Ovary (tissue), 9 donors: ENCODE data around the gene CNMD. TPM values are rescaled to one million over a fixed set of nuclear protein-coding genes. Genes with fewer than 3 reads are reported as not detected.

Experiments
- DNase-seq, 5 donors: peaks; one replicate each; pipeline ENCODE4 v3.0.0-alpha.2; 2019 to 2020
- H3K27ac ChIP-seq, 2 donors: fragments of 200-600 bp; one replicate each; pipeline versions ENCODE4 v1.5.1 to v1.8.0; 2019 to 2022
- H3K27me3 ChIP-seq: fragments of 200-600 bp; one replicate; pipeline ENCODE4 v1.8.0; 2022
- H3K36me3 ChIP-seq: fragments of 200-600 bp; sonication (generic); one replicate; pipeline ENCODE4 v1.5.1; 2019
- H3K4me1 ChIP-seq: one replicate; pipeline ENCODE4 v1.8.1; 2013; ENCODE audit warnings: mild to moderate bottlenecking, moderate library complexity; ENCODE audit not compliant: insufficient read depth
- H3K4me3 ChIP-seq: fragments of 200-600 bp; sonication (generic); one replicate; pipeline ENCODE4 v1.5.1; 2017
- H3K9me3 ChIP-seq, 2 donors: fragments of 200-600 bp in 1 of 2; sonication (generic) in 1 of 2; one replicate each; pipeline versions ENCODE4 v1.5.1 to v1.8.1; 2013 to 2019; ENCODE audit warnings: mild to moderate bottlenecking in 1 of 2, moderate library complexity in 1 of 2
- EP300 ChIP-seq: sonication (generic); formaldehyde crosslinking; IDR thresholded peaks from one replicate; pipeline ENCODE4 v1.6.1; 2017; ENCODE audit warnings: antibody characterized with exemption
- POLR2A ChIP-seq: fragments of 450-650 bp; IDR thresholded peaks from one replicate; pipeline ENCODE4 v1.6.1; 2017; ENCODE audit warnings: antibody characterized with exemption, mild to moderate bottlenecking, moderate library complexity
- WGBS, 3 donors: extraction: QIAGEN DNeasy Blood & Tissue Kit in 1 of 3; methylation state at CpG; one replicate each; pipeline versions ENCODE4 v1.1.5 to v1.1.7; 2013 to 2017; 5-methylcytosine and 5-hydroxymethylcytosine counted together
- intact Hi-C, 4 donors: fragments of 100-400 bp; cut with DNase I; formaldehyde crosslinking; loops; one replicate each; pipeline versions ENCODE4 v1.11.0 to v1.15.1; 2022 to 2023
- polyA plus RNA-seq, 2 donors: library from polyadenylated mRNA; stranded (reverse); fragments of 200-250 nt in 1 of 2; fragments of 350-450 nt in 1 of 2; fragmentation: Illumina TruSeq in 1 of 2; extraction: RNeasy Lipid Tissue Mini Kit (QIAGEN cat#74804) in 1 of 2; gene quantifications; one replicate each; pipeline ENCODE4 v1.2.3, GENCODE V29; 2013 to 2014
- total RNA-seq, 7 donors: library from RNA; depleted of rRNA in 2 of 7; stranded (reverse); fragments of >200 nt in 2 of 7; fragmentation: NEBNext Ultra II Directional in 3 of 7; extraction: Animal tissue kit (Norgen Biotek cat#: 25700) in 3 of 7; gene quantifications; one replicate each; pipeline versions ENCODE4 v1.1.0 to v1.2.4, GENCODE V29; 2016 to 2023
- TF ChIP-seq, protein P1 (sequence below), 3 donors: fragments of 450-650 bp in 2 of 3; fragments of 200-600 bp in 1 of 3; IDR thresholded peaks; one replicate each; pipeline versions ENCODE4 v1.5.1 to v1.8.0; 2016 to 2022; ENCODE audit warnings: antibody characterized with exemption in 3 of 3, mild to moderate bottlenecking in 1 of 3
- donor health status: DM: no; HTN: no; CAD: no; lungs with moderate emphysema.
- donor health status: DM: no; HTN: no; CAD: no.
- donor health status: Bipolar disorder and iron deficiency.
- donor health status: DM: yes; HTN: yes; CAD: no.
- donor health status: DM: no; HTN: no; CAD: no.
- donor health status: DM: yes; HTN: yes; CAD: no.

The CNMD gene
- total and polyA plus RNA-seq, 9 donors: not detected

- H3K9me3 ChIP-seq: no peaks in the 10 kb centered on the region
- WGBS, 3 donors: 21 to 32% (median 29%) methylated on average over 2 of the region's 2 CpGs
- no peaks in the 10 kb centered on the region for H3K36me3 ChIP-seq
- no peak for DNase-seq
- intact Hi-C loops: no loop called here
- H3K27ac ChIP-seq: no peak overlapping the region
- no peak overlapping the region for H3K4me3 ChIP-seq
- H3K4me1 ChIP-seq: no peaks in the 10 kb centered on the region
- no peaks in the 10 kb centered on the region for H3K27me3 ChIP-seq
- TF ChIP-seq POLR2A (no peak), EP300 (no peak)
- TF ChIP-seq, protein P1, sequence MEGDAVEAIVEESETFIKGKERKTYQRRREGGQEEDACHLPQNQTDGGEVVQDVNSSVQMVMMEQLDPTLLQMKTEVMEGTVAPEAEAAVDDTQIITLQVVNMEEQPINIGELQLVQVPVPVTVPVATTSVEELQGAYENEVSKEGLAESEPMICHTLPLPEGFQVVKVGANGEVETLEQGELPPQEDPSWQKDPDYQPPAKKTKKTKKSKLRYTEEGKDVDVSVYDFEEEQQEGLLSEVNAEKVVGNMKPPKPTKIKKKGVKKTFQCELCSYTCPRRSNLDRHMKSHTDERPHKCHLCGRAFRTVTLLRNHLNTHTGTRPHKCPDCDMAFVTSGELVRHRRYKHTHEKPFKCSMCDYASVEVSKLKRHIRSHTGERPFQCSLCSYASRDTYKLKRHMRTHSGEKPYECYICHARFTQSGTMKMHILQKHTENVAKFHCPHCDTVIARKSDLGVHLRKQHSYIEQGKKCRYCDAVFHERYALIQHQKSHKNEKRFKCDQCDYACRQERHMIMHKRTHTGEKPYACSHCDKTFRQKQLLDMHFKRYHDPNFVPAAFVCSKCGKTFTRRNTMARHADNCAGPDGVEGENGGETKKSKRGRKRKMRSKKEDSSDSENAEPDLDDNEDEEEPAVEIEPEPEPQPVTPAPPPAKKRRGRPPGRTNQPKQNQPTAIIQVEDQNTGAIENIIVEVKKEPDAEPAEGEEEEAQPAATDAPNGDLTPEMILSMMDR (IDR thresholded peaks at IDR 0.05): no peak
These were observed 41.0 kb upstream of the CNMD start for GRCh38 chr13:52780611-52781010.

DNA sequence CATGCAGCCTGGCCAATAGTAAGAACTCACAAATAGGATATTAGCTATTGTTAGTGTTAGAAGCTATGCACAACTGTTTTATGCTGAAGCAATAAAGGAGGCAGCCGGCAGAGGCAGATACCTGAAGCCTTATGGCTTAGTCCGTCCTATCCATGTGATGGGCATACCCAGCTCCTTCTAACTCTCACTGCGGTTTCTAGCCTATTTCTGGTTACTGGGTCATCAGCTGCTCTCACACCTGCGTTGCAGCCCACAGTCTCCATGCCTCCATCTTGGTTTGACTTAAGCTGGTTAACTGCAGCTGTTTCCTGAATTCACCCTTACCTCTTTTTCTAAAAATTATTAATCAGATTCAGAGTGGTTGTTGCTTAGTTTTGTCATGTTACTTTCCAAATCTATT is 40.5 kb upstream of the CNMD start:
- TF ChIP-seq POLR2A (no peak), EP300 (no peak)
- TF ChIP-seq, protein P1 (IDR thresholded peaks at IDR 0.05): no peak
- H3K9me3 ChIP-seq: no peaks in the 10 kb centered on the region
- DNase-seq: no peak
- intact Hi-C loops: no loop called here
- H3K27me3 ChIP-seq: no peaks in the 10 kb centered on the region
- no peaks in the 10 kb centered on the region for H3K36me3 ChIP-seq
- no peaks in the 10 kb centered on the region for H3K4me1 ChIP-seq
- no peak overlapping the region for H3K27ac ChIP-seq
- 75 to 82% (median 79%) methylated on average over 4 of the region's 4 CpGs for WGBS, 3 donors
- no peak overlapping the region for H3K4me3 ChIP-seq

- TF ChIP-seq EP300 (no peak), POLR2A (no peak)
- TF ChIP-seq, protein P1 (IDR thresholded peaks at IDR 0.05): no peak
- no peak overlapping the region for H3K27ac ChIP-seq
- intact Hi-C loops: no loop called here
- no peaks in the 10 kb centered on the region for H3K4me1 ChIP-seq
- H3K27me3 ChIP-seq: no peaks in the 10 kb centered on the region
- no peak for DNase-seq
- H3K36me3 ChIP-seq: no peaks in the 10 kb centered on the region
- WGBS, 3 donors: 74 to 83% (median 77%) methylated on average over 11 of the region's 11 CpGs
- H3K4me3 ChIP-seq: no peak overlapping the region
- H3K9me3 ChIP-seq: no peaks in the 10 kb centered on the region
These were observed 39.5 kb upstream of the CNMD start for GRCh38 chr13:52779103-52779502.

DNA sequence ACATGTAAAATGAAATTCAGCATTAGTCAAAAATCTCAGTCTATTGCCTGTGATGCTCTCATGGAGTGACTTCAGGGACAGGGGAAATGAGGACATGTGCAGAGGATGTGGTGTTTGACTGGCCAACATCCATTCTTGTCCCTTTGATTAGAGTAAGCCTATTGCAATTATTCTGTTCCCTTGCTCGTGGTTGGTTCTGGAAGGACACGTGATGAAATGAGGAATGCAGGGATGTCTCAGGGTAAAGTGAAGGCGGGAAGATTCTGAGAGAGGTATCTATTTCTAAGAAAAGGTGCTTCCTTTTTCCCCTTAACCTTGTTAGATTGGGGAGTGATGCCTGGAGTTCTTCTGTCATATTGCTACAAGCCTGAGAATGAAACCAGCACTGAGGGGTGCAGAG is 37.1 kb upstream of the CNMD start:
- H3K27me3 ChIP-seq: no peaks in the 10 kb centered on the region
- DNase-seq: no peak
- H3K36me3 ChIP-seq: no peaks in the 10 kb centered on the region
- H3K4me1 ChIP-seq: no peaks in the 10 kb centered on the region
- WGBS, 3 donors: 61 to 64% (median 61%) methylated on average over 3 of the region's 3 CpGs
- H3K27ac ChIP-seq: no peak overlapping the region
- no peaks in the 10 kb centered on the region for H3K9me3 ChIP-seq
- no peak overlapping the region for H3K4me3 ChIP-seq
- TF ChIP-seq, protein P1 (IDR thresholded peaks at IDR 0.05): no peak
- intact Hi-C loops: no loop called here

GRCh38 chr13:52775511-52775910 is 35.9 kb upstream of the CNMD start:
- TF ChIP-seq POLR2A (no peak), EP300 (no peak)
- TF ChIP-seq, protein P1 (IDR thresholded peaks at IDR 0.05): no peak
- no peak overlapping the region for H3K4me3 ChIP-seq
- no peaks in the 10 kb centered on the region for H3K9me3 ChIP-seq
- no peaks in the 10 kb centered on the region for H3K27me3 ChIP-seq
- H3K36me3 ChIP-seq: no peaks in the 10 kb centered on the region
- H3K4me1 ChIP-seq: no peaks in the 10 kb centered on the region
- 56 to 67% (median 67%) methylated on average over 5 of the region's 5 CpGs for WGBS, 3 donors
- H3K27ac ChIP-seq: no peak overlapping the region
- intact Hi-C loops: no loop called here
- no peak for DNase-seq
